CD4-positive, alpha-beta T cell (primary cell): Measurements from ENCODE around the gene CACNA2D3. TPM values are rescaled to one million over a fixed set of nuclear protein-coding genes. Genes with fewer than 3 reads are reported as not detected.

Experiments used
- ATAC-seq: fragments of 200-7000 bp; cut with Tn5 transposase; one replicate; pipeline ENCODE4 v1.10.0; 2022; ENCODE audit warnings: mild to moderate bottlenecking; ENCODE audit not compliant: poor library complexity
- CTCF ChIA-PET: fragments of 350-600 bp; sonication (Branson Sonifier 250); formaldehyde crosslinking; loops from one replicate; lab custom pipeline; 2021; ENCODE audit warnings: antibody characterized with exemption, inconsistent platforms; lab: Charles Lee
- POLR2A ChIA-PET: fragments of 350-600 bp; sonication (Branson Sonifier 250); formaldehyde crosslinking; loops from one replicate; lab custom pipeline; 2021; ENCODE audit warnings: antibody characterized with exemption, inconsistent platforms; lab: Charles Lee
- DNase-seq, 14 experiments: peaks; one replicate each; pipeline ENCODE4 v3.0.0-alpha.2; 2013 to 2020; ENCODE audit warnings: mixed read lengths in 2 of 14
- H3K27ac ChIP-seq, 2 donors: one replicate each; pipeline versions ENCODE4 v1.5.1 to v1.7.0; 2013; ENCODE audit warnings: low read length in 2 of 2, low read depth in 1 of 2, mild to moderate bottlenecking in 1 of 2
- H3K27me3 ChIP-seq, 2 experiments: 1 replicate in 1 of 2; 2 replicates in 1 of 2; pipeline versions ENCODE4 v1.6.1 to v1.7.0; 2013; ENCODE audit warnings: low read length in 2 of 2, control low read depth in 1 of 2, mild to moderate bottlenecking in 1 of 2, moderate library complexity in 1 of 2; ENCODE audit not compliant: insufficient read depth in 2 of 2, control insufficient read depth in 1 of 2
- H3K36me3 ChIP-seq: one replicate; pipeline ENCODE4 v1.6.1; 2013; ENCODE audit warnings: low read length, control low read depth; ENCODE audit not compliant: insufficient read depth
- H3K4me1 ChIP-seq: one replicate; pipeline ENCODE4 v1.6.1; 2013; ENCODE audit warnings: low read length, control low read depth; ENCODE audit not compliant: insufficient read depth
- H3K4me3 ChIP-seq: one replicate; pipeline ENCODE4 v1.5.1; 2013; ENCODE audit warnings: mild to moderate bottlenecking, low read length, moderate library complexity
- H3K9me3 ChIP-seq, 2 experiments: 1 replicate in 1 of 2; 2 replicates in 1 of 2; pipeline versions ENCODE4 v1.6.1 to v1.7.0; 2013; ENCODE audit warnings: low read length in 2 of 2, mild to moderate bottlenecking in 2 of 2, control low read depth in 1 of 2, moderate library complexity in 1 of 2; ENCODE audit not compliant: control insufficient read depth in 1 of 2, insufficient read depth in 1 of 2
- H3K27ac Mint-ChIP-seq: one replicate; pipeline ENCODE4 v1.8.0; 2020; ENCODE audit warnings: mixed read lengths
- H3K27me3 Mint-ChIP-seq: one replicate; pipeline ENCODE4 v1.8.0; 2021; ENCODE audit warnings: mixed read lengths
- H3K36me3 Mint-ChIP-seq: one replicate; pipeline ENCODE4 v1.8.0; 2021; ENCODE audit warnings: low read depth, mixed read lengths
- H3K4me1 Mint-ChIP-seq: one replicate; pipeline ENCODE4 v1.8.0; 2021; ENCODE audit warnings: low read depth, mixed read lengths
- H3K4me3 Mint-ChIP-seq: one replicate; pipeline ENCODE4 v1.8.0; 2020; ENCODE audit warnings: mild to moderate bottlenecking, mixed read lengths
- H3K9me3 Mint-ChIP-seq: one replicate; pipeline ENCODE4 v1.8.0; 2020; ENCODE audit warnings: mixed read lengths
- CTCF ChIP-seq: fragments of 200-600 bp; IDR thresholded peaks from one replicate; pipeline ENCODE4 v1.8.0; 2022; ENCODE audit warnings: antibody characterized with exemption, mild to moderate bottlenecking
- intact Hi-C, 2 experiments: fragments of 100-400 bp; cut with DNase I in 1 of 2; cut with micrococcal nuclease in 1 of 2; formaldehyde crosslinking; loops; one replicate each; pipeline versions ENCODE4 v1.15.1 to v1.9.0; 2023 to 2025; cut with DNase I, micrococcal nuclease
- total RNA-seq, 174 experiments: library from RNA in 2 of 174; stranded (reverse) in 2 of 174; gene quantifications; one replicate each; pipeline ENCODE4 v1.2.3 and lab custom pipeline; 2021 to 2026

The CACNA2D3 gene
- total RNA-seq, 2 experiments from 2014 or later, result 0.08 TPM; not detected in 1

- no peak overlapping the region for H3K27ac Mint-ChIP-seq
- H3K27me3 ChIP-seq, result no peaks in the 10 kb centered on the region
- no peak overlapping the region for H3K4me3 Mint-ChIP-seq
- DNase-seq (no peak), ATAC-seq (no peak)
- ChIA-PET CTCF (no interaction called here), POLR2A (no interaction called here)
- no peak overlapping the region for H3K27ac ChIP-seq
- peaks cover 5% of the 10 kb centered on the region for H3K9me3 Mint-ChIP-seq
- no peaks in the 10 kb centered on the region for H3K36me3 Mint-ChIP-seq
- no peaks in the 10 kb centered on the region for H3K4me1 ChIP-seq
- H3K9me3 ChIP-seq, result peaks cover 0 to 6% of the 10 kb centered on the region in 2 experiments
- no peak overlapping the region for H3K4me3 ChIP-seq
- H3K36me3 ChIP-seq, result no peaks in the 10 kb centered on the region
- no peak for TF ChIP-seq CTCF
- intact Hi-C loops, result no loop called here
- no peaks in the 10 kb centered on the region for H3K27me3 Mint-ChIP-seq
- H3K4me1 Mint-ChIP-seq, result no peaks in the 10 kb centered on the region
Measured at GRCh38 chr3:54541369-54541768, 419.0 kb downstream of the CACNA2D3 start.

- ATAC-seq (no peak), DNase-seq (no peak)
- no peak for TF ChIP-seq CTCF
- H3K4me1 ChIP-seq, result no peaks in the 10 kb centered on the region
- no peaks in the 10 kb centered on the region for H3K27me3 ChIP-seq
- Mint-ChIP-seq H3K4me1 (no peaks in the 10 kb centered on the region), H3K9me3 (peaks cover 5% of the 10 kb centered on the region), H3K4me3 (no peak overlapping the region), H3K27me3 (no peaks in the 10 kb centered on the region), H3K27ac (no peak overlapping the region), H3K36me3 (no peaks in the 10 kb centered on the region)
- no peaks in the 10 kb centered on the region for H3K36me3 ChIP-seq
- no peaks in the 10 kb centered on the region for H3K9me3 ChIP-seq
- ChIA-PET CTCF (no interaction called here), POLR2A (no interaction called here)
- H3K27ac ChIP-seq, result no peak overlapping the region
- H3K4me3 ChIP-seq, result no peak overlapping the region
- intact Hi-C loops, result no loop called here
Measured at GRCh38 chr3:54543446-54543845, 421.1 kb downstream of the CACNA2D3 start.

GRCh38 chr3:54547051-54547450, 424.7 kb downstream of the CACNA2D3 start:
- no peak for TF ChIP-seq CTCF
- intact Hi-C loops, result no loop called here
- Mint-ChIP-seq H3K4me1 (no peaks in the 10 kb centered on the region), H3K4me3 (no peak overlapping the region), H3K27me3 (no peaks in the 10 kb centered on the region), H3K36me3 (no peaks in the 10 kb centered on the region), H3K27ac (no peak overlapping the region), H3K9me3 (no peaks in the 10 kb centered on the region)
- Histone ChIP-seq H3K36me3 (no peaks in the 10 kb centered on the region), H3K27ac (no peak overlapping the region), H3K27me3 (no peaks in the 10 kb centered on the region), H3K4me1 (no peaks in the 10 kb centered on the region), H3K9me3 (peaks cover 0 to 10% of the 10 kb centered on the region in 2 experiments), H3K4me3 (no peak overlapping the region)
- no peak for DNase-seq
- ATAC-seq, result no peak
- ChIA-PET POLR2A (no interaction called here), CTCF (no interaction called here)
